GM19240 (cell line): Measurements from ENCODE around the gene NFRKB.

Experiments
- DNase-seq: peaks from one replicate; pipeline ENCODE4 v3.0.0; 2011; ENCODE audit warnings: low spot score; ENCODE audit not compliant: insufficient read length

The NFRKB gene

GRCh38 chr11:129895126-129896041 is at the start of gene NFRKB:
NFRKB (minus strand) TSS chr11:129895578; CDS start chr11:129892849, 2,729 bp downstream.
- peak; percentile 83 for DNase-seq

GRCh38 chr11:129944696-129945095 is 49.3 kb upstream of the NFRKB start:
- no peak for DNase-seq

GRCh38 chr11:129943036-129943435 is 47.7 kb upstream of the NFRKB start:
- DNase-seq = no peak

- DNase-seq = no peak
Measured at GRCh38 chr11:129939510-129939909, 44.1 kb upstream of the NFRKB start.

GRCh38 chr11:129938764-129939163 is 43.4 kb upstream of the NFRKB start:
- DNase-seq = no peak

- DNase-seq = no peak
Measured at GRCh38 chr11:129937592-129938238, 42.3 kb upstream of the NFRKB start.

- no peak for DNase-seq
Measured at GRCh38 chr11:129935723-129936122, 40.3 kb upstream of the NFRKB start.

GRCh38 chr11:129933891-129934290 is 38.5 kb upstream of the NFRKB start:
- DNase-seq = no peak

GRCh38 chr11:129933262-129933661 is 37.9 kb upstream of the NFRKB start:
- no peak for DNase-seq

- no peak for DNase-seq
Measured at GRCh38 chr11:129932381-129933067, 37.1 kb upstream of the NFRKB start.

- no peak for DNase-seq
Measured at GRCh38 chr11:129930743-129931142, 35.4 kb upstream of the NFRKB start.

GRCh38 chr11:129930296-129930695 is 34.9 kb upstream of the NFRKB start:
- DNase-seq = no peak

- DNase-seq = no peak
Measured at GRCh38 chr11:129929721-129930120, 34.3 kb upstream of the NFRKB start.

GRCh38 chr11:129928923-129929692 is 33.7 kb upstream of the NFRKB start:
- DNase-seq = no peak

- no peak for DNase-seq
Measured at GRCh38 chr11:129922674-129923073, 27.3 kb upstream of the NFRKB start.

- no peak for DNase-seq
Measured at GRCh38 chr11:129918361-129918760, 23.0 kb upstream of the NFRKB start.

- no peak for DNase-seq
Measured at GRCh38 chr11:129917231-129917630, 21.9 kb upstream of the NFRKB start.

GRCh38 chr11:129911298-129911697 is 15.9 kb upstream of the NFRKB start:
- no peak for DNase-seq

- DNase-seq = no peak
Measured at GRCh38 chr11:129910360-129910759, 15.0 kb upstream of the NFRKB start.

GRCh38 chr11:129905402-129905801 is 10.0 kb upstream of the NFRKB start:
- no peak for DNase-seq

GRCh38 chr11:129896062-129896461 is 684 bp upstream of the NFRKB start:
- DNase-seq = no peak
